Measurements from ENCODE around the gene TRIM45. TPM values are rescaled to one million over a fixed set of nuclear protein-coding genes. Genes with fewer than 3 reads are reported as not detected.

TRIM45 gene
- total RNA-seq, 1 experiment from 2014 or later, result 11.7 TPM

GRCh38 chr1:117138561-117138960 is 17.0 kb upstream of the TRIM45 start:
- WGBS (ENCODE audit: extremely low coverage, insufficient read length, low lambda C conversion rate), result no CpG with 5 or more reads among the region's 1 CpG
- Histone ChIP-seq H2AFZ (ENCODE audit: low read length) (no peak overlapping the region), H2BK5ac (ENCODE audit: insufficient read length, low read length) (no peak overlapping the region)

More at GRCh38 chr1:117138561-117138960, 17.0 kb upstream of the TRIM45 start:
- Histone ChIP-seq H3K79me1 (ENCODE audit: insufficient read depth, low read depth, low read length, poor library complexity, severe bottlenecking) (no peaks in the 10 kb centered on the region), H3K27me3 (ENCODE audit: insufficient read depth, low read length) (no peaks in the 10 kb centered on the region), H2BK12ac (ENCODE audit: insufficient read length, low read depth, low read length) (no peak overlapping the region), H4K5ac (ENCODE audit: insufficient read length, low read depth, low read length) (no peak overlapping the region), H4K8ac (replicated peaks; ENCODE audit: insufficient read length, low read depth, low read length) (no peak overlapping the region), H3K79me2 (ENCODE audit: insufficient read depth, low read length) (no peaks in the 10 kb centered on the region), H3K14ac (ENCODE audit: insufficient read depth, low read length) (no peak overlapping the region), H2AK5ac (ENCODE audit: insufficient read length, low read length) (no peak overlapping the region), H3K4ac (ENCODE audit: low read depth, low read length) (no peak overlapping the region), H3T11ph (ENCODE audit: low read length) (no peak overlapping the region), H2BK20ac (ENCODE audit: low read depth, low read length, poor library complexity, severe bottlenecking) (no peak overlapping the region), H3K4me1 (ENCODE audit: insufficient read depth, low read length) (no peaks in the 10 kb centered on the region; the same call in 1 of the 2 replicates), H3K9ac (ENCODE audit: extremely low read depth, insufficient read length, low read length) (no peak overlapping the region), H3K9me3 (ENCODE audit: control insufficient read depth, low read depth, low read length) (no peaks in the 10 kb centered on the region), H3K23me2 (ENCODE audit: insufficient read length, low read depth, low read length, poor library complexity, severe bottlenecking) (no peaks in the 10 kb centered on the region), H2BK120ac (ENCODE audit: low read depth, low read length, poor library complexity, severe bottlenecking) (no peak overlapping the region), H3K23ac (ENCODE audit: insufficient read length, low read depth, low read length) (no peak overlapping the region), H2BK15ac (ENCODE audit: low read depth, low read length) (no peak overlapping the region), H3K27ac (ENCODE audit: insufficient read length, low read depth, low read length) (no peak overlapping the region), H3K4me2 (ENCODE audit: insufficient read depth, insufficient read length, low read length) (no peak overlapping the region), H4K91ac (ENCODE audit: insufficient read length, low read depth, low read length) (no peak overlapping the region), H4K20me1 (ENCODE audit: control insufficient read depth, insufficient read depth, insufficient read length) (no peaks in the 10 kb centered on the region), H3K56ac (ENCODE audit: insufficient read length, low read depth, low read length) (no peak overlapping the region), H3K18ac (ENCODE audit: insufficient read length, low read depth, low read length) (no peak overlapping the region)
- no peak for DNase-seq
- no peak for TF ChIP-seq CTCF (conservative IDR thresholded peaks at IDR 0.05)
- Mint-ChIP-seq H3K9me3 (no peaks in the 10 kb centered on the region), H3K27me3 (ENCODE audit: low read depth) (no peaks in the 10 kb centered on the region), H3K4me3 (no peak overlapping the region), H3K27ac (no peak overlapping the region), H3K4me1 (peaks cover 34 to 42% of the 10 kb centered on the region in 2 experiments), H3K36me3 (ENCODE audit: insufficient read depth in 1 of 3, low read depth in 3 of 3) (no peaks in the 10 kb centered on the region)

Data from H9 (cell line).